ENCODE measurements around the gene SMYD4.
A peak's percentile ranks its signal among the peaks of the same experiment; 100 is the strongest.
"Not testable (repeated sequence)": the region's sequence is repeated elsewhere in the genome, so short reads cannot be mapped to it uniquely, and the experiment has no call there.

Gene SMYD4

DNA sequence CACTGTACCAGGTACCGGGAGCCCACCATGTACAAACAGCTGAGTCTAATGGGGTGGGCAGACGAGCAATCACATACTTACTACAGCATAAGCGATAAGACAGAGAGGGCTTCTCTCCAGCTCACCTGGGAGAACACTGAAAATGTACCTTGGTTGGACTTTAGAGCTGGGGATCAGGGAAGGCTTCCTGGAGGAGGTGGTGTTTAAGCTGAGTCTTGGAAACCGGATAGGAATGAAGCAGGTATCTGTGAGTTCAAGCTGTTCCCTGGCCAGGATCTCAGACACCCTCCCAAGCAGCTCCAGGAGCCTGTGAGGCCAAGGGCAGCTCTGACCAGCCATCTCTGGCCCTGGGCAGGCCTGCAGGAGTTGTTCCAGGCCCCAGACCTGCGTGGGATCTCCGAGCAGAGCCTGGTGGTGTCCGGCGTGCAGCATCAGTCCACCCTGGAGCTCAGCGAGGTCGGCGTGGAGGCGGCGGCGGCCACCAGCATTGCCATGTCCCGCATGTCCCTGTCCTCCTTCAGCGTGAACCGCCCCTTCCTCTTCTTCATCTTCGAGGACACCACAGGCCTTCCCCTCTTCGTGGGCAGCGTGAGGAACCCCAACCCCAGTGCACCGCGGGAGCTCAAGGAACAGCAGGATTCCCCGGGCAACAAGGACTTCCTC, 75.8 kb downstream of the SMYD4 start:
- no peak for DNase-seq

DNA sequence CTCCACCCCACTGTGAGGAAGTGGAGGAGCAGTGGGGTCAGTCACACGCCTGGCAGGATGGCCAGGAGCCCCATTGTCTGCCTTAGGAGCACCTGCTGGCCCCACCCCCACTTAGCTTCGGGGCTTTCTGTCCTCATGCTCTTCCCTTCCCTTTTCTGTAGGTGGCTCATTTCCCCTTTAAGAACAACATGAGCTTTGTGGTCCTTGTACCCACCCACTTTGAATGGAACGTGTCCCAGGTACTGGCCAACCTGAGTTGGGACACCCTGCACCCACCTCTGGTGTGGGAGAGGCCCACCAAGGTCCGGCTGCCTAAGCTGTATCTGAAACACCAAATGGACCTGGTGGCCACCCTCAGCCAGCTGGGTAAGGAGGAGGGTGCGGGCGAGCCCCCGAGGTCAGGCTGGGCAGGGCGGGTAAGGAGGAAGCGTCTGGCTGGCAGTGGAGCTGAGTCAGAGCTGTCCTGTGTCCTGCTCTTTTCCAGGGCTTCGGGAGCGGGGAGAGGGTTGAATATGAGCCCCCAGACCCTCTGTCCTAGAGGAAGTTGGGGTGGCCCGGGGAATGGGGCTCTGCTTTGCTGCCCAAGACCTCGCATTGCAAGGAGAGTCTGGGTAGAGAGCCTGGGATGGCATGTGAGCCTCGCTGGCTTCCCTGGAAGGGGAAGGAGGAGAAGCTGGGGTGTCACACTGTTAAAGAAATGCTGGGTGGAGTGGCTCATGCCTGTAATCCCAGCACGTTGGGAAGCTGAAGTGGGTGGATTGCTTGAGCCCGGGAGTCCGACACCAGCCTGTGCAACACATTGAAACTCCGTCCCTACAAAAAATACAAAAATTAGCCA, 77.1 kb downstream of the SMYD4 start:
- peak; percentile 24 for DNase-seq

DNA sequence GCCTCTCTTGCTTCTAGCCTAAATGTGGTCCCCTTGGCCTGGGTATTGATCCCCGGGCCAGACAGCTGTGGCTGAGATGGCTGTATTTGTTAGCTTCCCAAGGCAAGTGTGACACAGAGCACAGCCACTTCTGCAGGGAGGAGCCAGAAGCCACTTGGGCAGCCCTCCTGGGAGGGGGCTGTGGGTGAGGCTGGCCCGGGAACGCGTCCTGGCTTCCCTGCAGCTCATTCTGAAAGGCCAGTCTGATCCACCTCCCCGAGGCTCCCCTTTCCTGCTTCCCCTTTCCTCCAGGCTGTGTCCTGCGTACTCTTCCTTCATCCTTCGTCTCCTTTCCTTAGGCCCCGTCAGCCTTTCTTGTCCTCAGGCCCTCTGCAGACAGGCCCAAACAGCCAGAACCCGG, 79.1 kb downstream of the SMYD4 start:
- DNase-seq, result no peak

DNA sequence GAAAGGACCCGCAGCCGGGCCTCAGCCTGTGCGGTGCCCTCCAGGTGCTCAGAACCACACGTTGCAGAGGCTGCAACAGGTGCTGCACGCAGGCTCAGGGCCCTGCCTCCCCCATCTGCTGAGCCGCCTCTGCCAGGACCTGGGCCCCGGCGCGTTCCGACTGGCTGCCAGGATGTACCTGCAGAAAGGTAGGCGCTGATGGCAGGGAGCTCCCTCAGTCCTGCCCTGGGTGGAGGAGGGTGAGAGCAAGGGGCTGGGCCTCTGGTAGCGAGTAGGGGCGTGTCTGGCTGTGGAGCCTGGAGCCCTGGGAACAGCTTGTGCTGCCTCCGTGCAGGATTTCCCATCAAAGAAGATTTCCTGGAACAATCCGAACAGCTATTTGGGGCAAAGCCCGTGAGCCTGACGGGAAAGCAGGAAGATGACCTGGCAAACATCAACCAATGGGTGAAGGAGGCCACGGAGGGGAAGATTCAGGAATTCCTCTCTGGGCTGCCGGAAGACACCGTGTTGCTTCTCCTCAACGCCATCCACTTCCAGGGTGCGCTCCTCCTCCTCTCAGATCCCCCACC, 82.6 kb downstream of the SMYD4 start:
- peak; percentile 48 for DNase-seq

DNA sequence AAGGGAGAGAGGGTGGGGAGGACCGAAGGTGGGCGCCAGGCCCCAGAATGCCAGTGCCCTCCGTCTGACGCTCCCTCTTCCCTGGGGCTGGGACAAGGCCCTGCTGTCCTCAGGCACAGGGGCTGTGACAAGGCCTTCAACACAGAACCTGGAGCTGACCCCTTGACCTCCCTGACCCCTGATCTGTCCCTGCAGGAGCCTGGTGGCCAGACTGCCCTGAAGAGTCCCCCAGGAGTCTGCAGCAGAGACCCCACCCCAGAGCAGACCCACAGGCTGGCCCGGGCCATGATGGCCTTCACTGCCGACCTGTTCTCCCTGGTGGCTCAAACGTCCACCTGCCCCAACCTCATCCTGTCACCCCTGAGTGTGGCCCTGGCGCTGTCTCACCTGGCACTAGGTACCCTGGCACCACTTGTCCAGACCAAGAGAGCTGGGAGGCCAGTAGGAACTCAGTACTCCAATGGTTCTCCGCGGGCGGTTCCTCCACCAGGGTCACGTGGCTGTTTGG, 84.1 kb downstream of the SMYD4 start:
- no peak for DNase-seq

DNA sequence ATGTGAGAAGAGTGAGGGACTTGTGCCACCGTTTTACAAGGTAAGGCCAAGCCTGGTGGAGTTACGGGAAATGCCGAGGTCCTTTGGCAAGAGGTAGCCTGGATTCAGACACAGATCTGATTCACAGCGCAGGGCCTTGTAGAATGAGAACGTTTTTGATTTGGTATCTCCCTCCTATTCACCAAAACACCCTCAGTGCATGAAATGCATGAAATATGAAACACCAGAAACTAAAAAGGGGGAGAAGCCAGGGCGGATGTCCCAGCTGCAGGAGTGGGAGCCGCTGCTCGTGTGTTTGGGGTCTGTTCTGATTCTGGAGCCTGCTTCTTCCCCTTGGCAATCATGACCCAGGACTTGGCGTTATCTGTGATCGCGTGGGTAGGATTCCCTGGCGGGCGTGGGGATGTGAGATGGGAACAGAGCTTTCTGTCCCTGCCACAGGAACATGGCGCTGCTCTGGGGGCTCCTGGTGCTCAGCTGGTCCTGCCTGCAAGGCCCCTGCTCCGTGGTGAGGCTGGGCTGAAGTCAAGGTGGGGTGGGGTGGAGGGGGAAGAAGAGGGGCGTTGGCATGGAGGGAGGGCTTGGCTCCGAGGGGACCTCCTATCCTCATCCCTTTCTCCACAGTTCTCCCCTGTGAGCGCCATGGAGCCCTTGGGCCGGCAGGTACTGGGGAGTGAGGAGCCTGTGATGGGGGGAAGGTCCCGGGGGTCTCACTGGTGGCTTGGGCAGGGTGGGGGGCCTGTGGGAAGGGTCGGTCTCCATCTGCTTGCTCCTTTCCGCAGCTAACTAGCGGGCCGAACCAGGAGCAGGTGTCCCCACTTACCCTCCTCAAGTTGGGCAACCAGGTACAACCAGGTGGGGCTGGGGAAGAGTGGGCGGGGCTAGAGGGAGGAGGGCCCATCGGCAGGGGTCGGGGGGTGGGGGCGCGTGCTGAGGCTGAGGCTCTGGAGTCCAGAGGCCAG, 84.9 kb downstream of the SMYD4 start:
- peak; percentile 24 for DNase-seq

DNA sequence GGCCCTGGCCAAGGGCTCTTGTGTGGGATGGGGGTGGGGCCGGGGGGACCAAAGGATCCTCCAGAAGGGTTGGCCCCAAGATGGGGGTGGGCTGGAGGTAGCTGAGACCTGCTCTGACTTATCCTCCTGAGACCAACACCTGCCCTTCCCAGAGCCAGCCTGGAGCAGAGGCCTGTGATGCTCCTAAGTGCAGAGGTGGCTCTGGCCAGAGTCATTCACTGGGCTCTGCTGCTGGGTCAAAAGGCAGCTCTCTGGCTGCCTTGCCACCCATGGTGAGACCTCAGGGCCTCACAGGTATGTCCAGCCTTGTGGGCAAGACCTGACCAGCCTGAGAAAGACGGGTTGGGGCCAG, 86.6 kb downstream of the SMYD4 start:
- DNase-seq, result no peak

DNA sequence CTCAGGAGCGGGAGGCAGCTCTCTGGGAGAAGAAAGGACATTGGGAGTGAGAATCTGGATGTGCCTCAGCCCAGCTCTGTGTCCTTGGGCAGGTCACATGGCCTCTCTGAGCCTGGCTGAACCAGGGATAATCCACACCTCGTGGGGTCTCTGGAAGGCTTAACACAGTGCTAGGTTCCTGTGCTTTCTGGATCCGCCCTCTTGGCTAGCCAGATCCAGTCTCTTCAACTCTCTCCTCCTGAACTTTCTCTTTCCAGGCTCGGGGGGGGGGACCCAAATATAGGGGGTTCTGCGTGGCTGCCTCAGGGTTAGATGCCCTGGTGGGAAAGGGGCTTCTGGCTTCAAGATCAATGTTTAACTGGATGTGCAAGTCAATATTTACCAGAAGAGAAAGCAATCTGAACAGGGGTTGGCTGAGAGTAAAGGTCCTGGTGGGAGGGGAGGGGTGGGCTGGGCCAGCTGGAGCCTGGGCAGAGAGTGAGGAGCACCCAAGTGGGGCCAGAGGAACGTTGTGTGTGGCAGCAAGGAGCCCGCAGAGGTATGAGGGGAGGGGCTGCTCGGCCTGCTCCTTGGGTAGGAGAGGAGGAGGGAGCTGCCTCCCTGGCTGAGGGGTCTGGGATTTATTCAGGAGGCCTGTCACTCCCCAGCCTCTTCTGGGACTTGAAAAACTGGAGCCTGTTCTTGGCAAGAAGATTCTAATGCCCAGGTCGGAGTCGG, 87.2 kb downstream of the SMYD4 start, which contains the start of gene SERPINF2:
TSS of gene SERPINF2 (plus strand) at position 501 of the 717 bp plus-strand sequence. CDS start 2,125 bp downstream, outside the sequence.
- peak; percentile 14 for DNase-seq

DNA sequence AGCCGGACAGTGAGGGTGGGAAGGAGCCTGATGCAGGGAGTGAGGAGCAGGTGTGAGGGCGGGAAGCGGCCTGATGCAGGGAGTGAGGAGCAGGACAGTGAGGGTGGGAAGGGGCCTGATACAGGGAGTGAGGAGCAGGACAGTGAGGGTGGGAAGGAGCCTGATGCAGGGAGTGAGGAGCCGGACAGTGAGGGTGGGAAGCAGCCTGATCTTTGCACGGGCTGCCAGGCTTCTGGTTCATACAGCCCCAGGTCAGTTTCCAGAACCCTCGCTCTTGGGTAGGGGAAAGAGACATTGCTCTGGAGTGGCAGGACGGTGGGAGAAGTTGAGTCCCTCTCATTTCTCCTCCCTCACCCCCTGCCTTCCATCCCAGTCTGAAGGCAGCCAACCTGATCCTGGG, 87.8 kb downstream of the SMYD4 start:
- not testable (repeated sequence) for DNase-seq

DNA sequence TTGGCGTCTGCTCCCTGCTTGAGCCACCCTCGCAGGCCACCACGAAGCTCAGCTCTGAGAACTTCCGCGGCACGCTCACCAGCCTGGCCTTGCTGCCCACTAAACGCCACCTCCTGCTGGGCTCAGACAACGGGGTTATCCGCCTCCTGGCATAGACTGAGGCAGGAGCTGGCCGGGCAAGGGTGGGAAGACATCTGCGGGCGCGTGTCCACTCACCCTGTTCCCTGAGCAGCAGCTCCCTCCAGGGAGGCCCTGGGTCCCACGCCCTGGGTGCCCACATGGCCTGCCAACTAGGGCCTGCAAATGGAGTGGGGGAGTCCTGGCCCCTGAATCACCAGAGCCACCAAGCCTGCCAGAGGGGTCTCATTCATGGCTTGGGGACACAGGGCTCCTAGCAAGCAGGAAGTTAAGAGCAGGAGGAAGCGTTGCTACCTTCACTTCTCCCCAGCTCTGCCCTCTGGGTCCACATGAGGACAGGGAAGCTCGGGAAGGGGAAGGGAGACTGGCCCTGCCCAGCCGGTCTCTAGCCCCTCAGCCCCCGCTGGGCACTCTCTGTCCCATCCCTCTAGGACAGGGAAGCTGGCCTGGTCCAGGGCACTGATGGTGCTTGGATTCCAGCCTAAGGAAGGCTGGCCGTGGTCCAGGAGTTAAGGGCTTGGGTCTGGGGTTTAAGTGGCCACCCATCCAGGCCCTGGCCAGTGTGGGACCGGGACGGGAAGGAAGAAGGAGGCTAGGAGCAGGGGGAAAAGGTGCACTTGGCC, 92.0 kb downstream of the SMYD4 start:
- peak; percentile 15 for DNase-seq

DNA sequence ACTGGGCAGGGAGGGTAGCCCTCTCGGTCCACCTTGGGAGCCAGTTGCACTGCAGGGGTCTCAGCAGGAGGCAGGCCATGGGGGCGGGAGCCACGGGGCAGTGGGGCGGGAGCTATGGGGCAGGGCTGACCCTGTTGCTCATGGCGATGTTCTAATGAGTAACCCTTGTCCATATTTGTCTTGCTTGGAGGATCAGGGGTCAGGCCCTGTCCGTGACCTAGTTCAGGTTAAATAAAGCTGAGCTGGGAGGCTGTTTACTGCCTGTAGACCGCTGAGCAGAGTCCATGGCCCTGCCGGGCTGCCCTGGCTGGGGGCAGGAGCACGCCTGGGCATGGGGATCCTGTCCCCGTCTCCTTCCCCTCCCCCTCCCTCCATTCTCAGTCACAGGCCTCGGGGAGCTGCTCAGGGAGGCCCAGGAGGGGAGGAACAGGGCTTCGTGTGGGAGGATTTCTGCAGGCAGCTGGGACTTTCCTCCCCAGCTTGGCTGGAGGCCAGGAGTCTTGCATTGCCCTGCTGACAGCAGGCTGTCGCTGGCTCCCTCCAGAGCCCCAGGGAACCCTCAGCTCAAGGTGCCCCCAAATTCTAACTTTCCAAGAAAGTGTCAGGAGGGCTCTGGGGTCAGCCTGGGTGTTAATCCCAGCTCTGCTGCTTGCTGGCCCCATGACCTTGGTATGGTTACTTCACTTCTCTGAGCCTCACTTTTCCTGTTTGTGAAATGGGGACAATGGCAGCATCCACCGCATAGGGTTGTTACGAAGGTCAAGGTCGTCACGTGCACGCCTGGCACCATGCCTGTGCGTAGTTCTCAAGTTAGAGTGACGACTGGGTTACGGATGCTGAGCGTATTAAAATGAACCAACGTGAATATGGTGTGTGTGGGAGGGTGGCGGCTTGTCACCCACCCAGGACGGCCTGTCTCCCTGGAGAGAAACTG, 93.1 kb downstream of the SMYD4 start:
- DNase-seq, result peak; percentile 51

DNA sequence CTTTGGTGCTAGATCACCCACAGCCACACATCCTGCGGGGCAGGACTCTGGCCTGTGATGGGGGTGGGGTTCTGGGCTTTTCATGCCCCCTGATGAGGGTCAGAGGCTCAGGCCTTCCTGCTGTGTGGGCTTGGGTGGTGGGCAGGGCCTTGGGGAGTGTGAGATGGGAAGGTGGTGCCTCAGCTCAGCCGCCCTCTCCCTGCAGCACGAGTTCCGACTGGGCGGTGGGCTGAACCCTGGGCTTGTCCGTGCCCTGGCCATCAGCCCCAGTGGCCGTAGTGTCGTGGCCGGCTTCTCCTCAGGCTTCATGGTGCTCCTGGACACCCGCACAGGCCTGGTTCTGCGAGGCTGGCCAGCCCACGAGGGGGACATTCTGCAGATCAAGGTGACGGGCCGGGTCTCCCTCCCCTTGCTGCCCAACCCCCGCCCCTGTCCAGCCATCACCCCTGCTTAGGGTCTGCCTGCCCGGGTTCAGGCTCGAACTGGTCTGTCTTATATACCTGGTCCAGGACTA, 93.8 kb downstream of the SMYD4 start:
- DNase-seq, result peak; percentile 15

DNA sequence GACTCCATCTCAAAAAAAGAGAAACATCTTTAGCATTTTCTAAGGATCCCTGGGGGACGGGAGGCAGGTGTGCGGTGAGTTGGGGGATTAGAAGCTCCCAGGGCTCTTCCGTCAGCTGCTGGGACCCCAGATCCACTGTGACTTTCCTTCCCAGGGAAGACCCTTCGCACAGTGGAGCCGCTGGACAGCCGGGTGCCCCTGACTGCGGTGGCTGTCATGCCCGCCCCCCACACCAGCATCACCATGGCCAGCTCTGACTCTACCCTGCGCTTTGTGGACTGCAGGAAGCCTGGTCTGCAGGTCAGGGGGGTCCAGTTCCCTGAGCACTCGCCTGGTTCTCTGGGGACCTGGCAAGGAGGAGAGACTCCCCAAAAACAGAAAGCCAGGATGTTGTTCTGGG, 94.3 kb downstream of the SMYD4 start:
- DNase-seq, result no peak

DNA sequence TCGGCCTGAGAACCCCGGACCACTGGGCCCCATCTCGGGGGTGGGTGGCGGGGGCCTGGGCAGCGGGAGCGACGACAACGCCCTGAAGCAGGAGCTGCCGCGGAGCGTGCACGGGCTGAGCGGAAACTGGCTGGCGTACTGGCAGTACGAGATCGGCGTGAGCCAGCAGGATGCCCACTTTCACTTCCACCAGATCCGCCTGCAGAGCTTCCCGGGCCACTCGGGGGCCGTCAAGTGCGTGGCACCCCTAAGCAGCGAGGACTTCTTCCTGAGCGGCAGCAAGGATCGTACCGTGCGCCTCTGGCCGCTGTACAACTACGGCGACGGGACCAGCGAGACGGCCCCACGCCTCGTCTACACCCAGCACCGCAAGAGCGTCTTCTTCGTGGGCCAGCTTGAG, 95.9 kb downstream of the SMYD4 start:
- peak; percentile 18 for DNase-seq

DNA sequence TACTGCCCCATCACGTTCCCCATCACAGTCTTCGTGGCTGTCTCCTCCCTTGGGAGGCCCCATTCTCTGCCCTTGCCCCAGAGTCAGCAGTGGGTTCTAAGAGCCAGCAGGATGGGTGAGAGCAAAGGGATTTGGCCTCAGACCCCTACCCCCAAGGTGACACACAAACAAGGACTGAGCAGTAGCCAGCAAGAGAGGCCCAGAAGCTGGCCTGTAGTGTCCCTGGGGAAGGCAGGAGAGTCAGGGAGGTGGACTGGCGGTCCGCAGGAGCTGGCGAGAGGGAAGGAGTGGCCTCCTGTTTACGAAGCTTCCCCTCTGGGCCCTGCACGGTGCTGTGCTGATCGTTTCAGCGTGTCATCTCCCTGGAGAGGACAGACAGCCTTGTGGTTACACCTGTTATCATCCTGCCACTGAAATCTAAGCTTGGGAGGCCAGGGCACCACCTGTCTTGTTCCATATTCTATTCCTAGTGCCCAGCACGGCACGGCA, 96.8 kb downstream of the SMYD4 start:
- DNase-seq, result peak; percentile 19

DNA sequence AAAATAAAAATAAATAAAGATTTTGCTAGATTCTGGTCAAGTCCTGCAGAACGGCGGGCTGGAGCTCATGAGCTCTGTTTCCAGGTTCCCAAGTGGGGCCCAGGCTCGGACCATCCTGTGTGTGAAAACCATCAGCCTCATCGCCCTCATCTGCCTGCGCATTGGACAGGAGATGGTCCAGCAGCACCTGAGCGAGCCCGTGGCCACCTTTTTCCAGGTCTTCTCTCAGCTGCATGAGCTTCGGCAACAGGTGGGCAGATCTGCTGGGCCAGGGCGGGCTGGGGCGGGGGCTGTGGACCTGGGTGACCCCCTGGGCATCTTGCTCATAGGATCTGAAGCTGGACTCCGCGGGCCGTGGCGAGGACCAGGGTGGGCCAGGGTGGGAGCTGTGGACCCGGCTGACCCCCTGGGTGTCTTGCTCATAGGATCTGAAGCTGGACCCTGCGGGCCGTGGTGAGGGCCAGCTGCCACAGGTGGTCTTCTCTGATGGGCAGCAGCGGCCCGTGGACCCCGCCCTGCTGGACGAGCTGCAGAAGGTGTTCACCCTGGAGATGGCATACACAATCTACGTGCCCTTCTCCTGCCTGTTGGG, 97.4 kb downstream of the SMYD4 start:
- DNase-seq, result peak; percentile 19

DNA sequence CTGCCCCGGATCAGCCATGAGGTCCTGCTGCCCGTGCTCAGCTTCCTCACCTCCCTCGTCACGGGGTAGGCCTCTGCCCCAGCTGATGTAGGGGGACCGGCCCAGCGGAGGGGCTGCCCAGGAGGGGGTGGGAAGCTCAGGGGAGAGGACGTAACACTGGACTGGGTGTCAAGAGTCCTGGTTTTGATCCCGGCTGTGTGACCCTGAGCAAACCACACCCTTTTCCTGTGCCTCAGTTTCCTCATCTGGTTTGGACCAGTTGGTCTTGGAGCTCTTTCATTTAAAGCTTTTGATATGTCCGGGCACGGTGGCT, 98.6 kb downstream of the SMYD4 start:
- peak; percentile 22 for DNase-seq

DNA sequence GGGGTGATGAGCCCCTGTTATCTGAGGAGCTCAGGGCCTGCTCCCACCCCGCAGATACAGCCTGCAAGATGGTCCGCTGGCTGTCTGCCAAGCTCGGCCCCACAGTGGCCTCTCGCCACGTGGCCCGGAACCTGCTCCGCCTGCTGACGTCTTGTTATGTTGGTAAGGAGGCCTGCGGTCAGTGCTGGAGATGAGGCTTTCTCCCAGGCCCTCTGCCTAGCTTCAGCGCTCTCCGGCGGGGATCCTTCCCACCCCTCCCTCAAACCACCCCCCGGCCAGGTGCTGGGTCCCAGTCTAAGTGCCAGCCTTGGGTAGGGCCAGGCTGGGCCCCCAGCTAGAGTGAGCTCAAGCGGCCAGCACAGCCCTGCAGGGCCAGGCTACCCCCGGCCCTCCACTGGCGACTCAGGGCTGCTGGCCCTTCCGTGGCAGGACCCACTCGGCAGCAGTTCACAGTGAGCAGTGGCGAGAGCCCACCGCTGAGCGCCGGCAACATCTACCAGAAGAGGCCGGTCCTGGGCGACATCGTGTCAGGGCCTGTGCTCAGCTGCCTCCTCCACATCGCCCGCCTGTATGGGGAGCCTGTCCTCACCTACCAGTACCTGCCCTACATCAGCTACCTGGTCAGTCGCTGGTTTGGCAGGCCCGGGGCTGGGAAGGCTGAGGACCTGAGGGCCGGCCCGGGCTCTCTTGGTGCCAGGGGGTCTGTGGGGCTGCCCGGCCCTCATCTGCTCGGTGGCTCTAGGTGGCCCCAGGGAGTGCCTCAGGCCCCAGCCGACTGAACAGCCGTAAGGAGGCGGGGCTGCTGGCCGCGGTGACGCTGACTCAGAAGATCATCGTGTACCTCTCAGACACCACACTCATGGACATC, 99.1 kb downstream of the SMYD4 start:
- DNase-seq, result peak; percentile 82
